Motor neuron (in vitro differentiated cells): ENCODE results near the gene NOS1AP. TPM values are rescaled to one million over a fixed set of nuclear protein-coding genes. Genes with fewer than 3 reads are reported as not detected.

Experiments
- ATAC-seq, 8 experiments: fragments of 200-7000 bp; cut with Tn5 transposase; replicated peaks in 6 of 8; 2 replicates each; pipeline ENCODE4 v1.8.0; 2021; ENCODE audit warnings: mild to moderate bottlenecking in 8 of 8, moderate library complexity in 8 of 8
- H3K27ac ChIP-seq, 2 donors: fragments of 250-450 bp; sonication (Bioruptor Pico); 2 replicates each; pipeline ENCODE4 v1.9.0; 2021; ENCODE audit warnings: antibody characterized with exemption in 2 of 2, mild to moderate bottlenecking in 2 of 2, moderate library complexity in 1 of 2
- H3K4me1 ChIP-seq, 2 donors: fragments of 250-450 bp; sonication (Bioruptor Pico); replicated peaks in 1 of 2; 2 replicates each; pipeline ENCODE4 v1.6.1; 2021; ENCODE audit warnings: antibody characterized with exemption in 2 of 2, mild to moderate bottlenecking in 2 of 2, moderate library complexity in 1 of 2
- H3K4me3 ChIP-seq, 5 donors: fragments of 250-450 bp; sonication (Bioruptor Pico); 2 replicates each; pipeline ENCODE4 v1.9.0; 2021; ENCODE audit warnings: antibody characterized with exemption in 5 of 5, mild to moderate bottlenecking in 5 of 5, moderate library complexity in 4 of 5
- WGBS, 10 experiments: fragments of 450-650 bp; shearing (Covaris generic); methylation state at CpG; one replicate each; pipeline ENCODE4 v1.0.0; 2022; 5-methylcytosine and 5-hydroxymethylcytosine counted together
- in situ Hi-C, 9 experiments: fragments of 400-800 bp; cut with MboI; loops; one replicate each; pipeline ENCODE4 v1.15.0; 2021; ENCODE audit warnings: low sequenced_read_pairs in 9 of 9, low pct_unique_long_range_greater_than_20kb in 2 of 9; ENCODE audit not compliant: unreplicated experiment in 9 of 9
- total RNA-seq, 8 experiments: library from RNA; unstranded; fragments of 300-600 nt; gene quantifications; 2 replicates each; pipeline versions ENCODE4 v1.2.3 to v1.2.4, GENCODE V29; 2022

NOS1AP gene
- total RNA-seq, 8 experiments from 2014 or later: 0.61 to 10.4 (median 6.5) TPM

GRCh38 chr1:162251102-162251501, 181.6 kb downstream of the NOS1AP start:
- in situ Hi-C loops: no loop called here
- Histone ChIP-seq H3K27ac (no peak overlapping the region), H3K4me1 (peaks cover 41 to 47% of the 10 kb centered on the region in 2 donors), H3K4me3 (no peak overlapping the region)
- WGBS, 10 experiments: 43 to 100% (median 92%) methylated on average over 1 to 2 of the region's 2 CpGs; no CpG with 5 or more reads in 3 of the 10 experiments
- no peak for ATAC-seq

- Histone ChIP-seq H3K4me3 (no peak overlapping the region), H3K27ac (no peak overlapping the region), H3K4me1 (peaks cover 49 to 55% of the 10 kb centered on the region in 2 donors)
- WGBS, 10 experiments: 50 to 100% (median 100%) methylated on average over 1 to 2 of the region's 2 CpGs; no CpG with 5 or more reads in 2 of the 10 experiments
- in situ Hi-C loops: no loop called here
- peak in 3 of 8 experiments; percentile 46 to 80 (median 53) for ATAC-seq
These were observed 182.7 kb downstream of the NOS1AP start for GRCh38 chr1:162252214-162252613.

GRCh38 chr1:162253790-162254189, 184.3 kb downstream of the NOS1AP start:
- no peak overlapping the region for H3K4me3 ChIP-seq
- ATAC-seq: no peak
- in situ Hi-C loops: no loop called here
- no peak overlapping the region for H3K27ac ChIP-seq
- H3K4me1 ChIP-seq: peaks cover 48 to 52% of the 10 kb centered on the region in 2 donors
- WGBS, 10 experiments: 38 to 100% (median 94%) methylated on average over 1 to 3 of the region's 3 CpGs; no CpG with 5 or more reads in 1 of the 10 experiments

- Histone ChIP-seq H3K4me1 (peaks cover 47 to 48% of the 10 kb centered on the region in 2 donors), H3K27ac (no peak overlapping the region), H3K4me3 (no peak overlapping the region)
- in situ Hi-C loops: no loop called here
- ATAC-seq: peak in 5 of 8 experiments; percentile 12 to 55 (median 48)
- WGBS, 10 experiments: 37 to 82% (median 59%) methylated on average over 2 to 4 of the region's 4 CpGs; no CpG with 5 or more reads in 1 of the 10 experiments
These were observed 186.8 kb downstream of the NOS1AP start for GRCh38 chr1:162256287-162256686.

- Histone ChIP-seq H3K4me1 (peaks cover 47 to 48% of the 10 kb centered on the region in 2 donors), H3K4me3 (no peak overlapping the region), H3K27ac (no peak overlapping the region)
- in situ Hi-C loops: no loop called here
- 87 to 95% (median 93%) methylated on average over 2 of the region's 2 CpGs; no CpG with 5 or more reads in 7 of the 10 experiments for WGBS, 10 experiments
- ATAC-seq: no peak
These were observed 188.9 kb downstream of the NOS1AP start for GRCh38 chr1:162258394-162258793.

GRCh38 chr1:162259894-162260455, 190.5 kb downstream of the NOS1AP start:
- Histone ChIP-seq H3K4me3 (no peak overlapping the region), H3K27ac (no peak overlapping the region), H3K4me1 (peaks cover 37 to 40% of the 10 kb centered on the region in 2 donors)
- WGBS, 10 experiments: 0 to 29% (median 0%) methylated on average over 1 of the region's 1 CpG; no CpG with 5 or more reads in 3 of the 10 experiments
- peak in 5 of 8 experiments; percentile 51 to 91 (median 81) for ATAC-seq
- in situ Hi-C loops: no loop called here

- 0 to 100% (median 68%) methylated on average over 1 of the region's 1 CpG; no CpG with 5 or more reads in 2 of the 10 experiments for WGBS, 10 experiments
- Histone ChIP-seq H3K4me1 (peaks cover 13 to 15% of the 10 kb centered on the region in 2 donors), H3K4me3 (no peak overlapping the region), H3K27ac (no peak overlapping the region)
- in situ Hi-C loops: no loop called here
- no peak for ATAC-seq
These were observed 194.6 kb downstream of the NOS1AP start for GRCh38 chr1:162264108-162264507.

GRCh38 chr1:162265983-162266382, 196.5 kb downstream of the NOS1AP start:
- Histone ChIP-seq H3K4me1 (no peaks in the 10 kb centered on the region), H3K4me3 (no peak overlapping the region), H3K27ac (no peak overlapping the region)
- no peak for ATAC-seq
- 30 to 100% (median 87%) methylated on average over 2 to 4 of the region's 4 CpGs; no CpG with 5 or more reads in 2 of the 10 experiments for WGBS, 10 experiments
- in situ Hi-C loops: no loop called here

GRCh38 chr1:162270016-162270770, 200.7 kb downstream of the NOS1AP start:
- no peak for ATAC-seq
- no peak overlapping the region for H3K27ac ChIP-seq
- WGBS, 10 experiments: 57 to 95% (median 93%) methylated on average over 2 to 6 of the region's 6 CpGs; no CpG with 5 or more reads in 1 of the 10 experiments
- H3K4me3 ChIP-seq: no peak overlapping the region
- peaks cover 7 to 10% of the 10 kb centered on the region in 2 donors for H3K4me1 ChIP-seq
- in situ Hi-C loops: no loop called here

- in situ Hi-C loops: no loop called here
- 50 to 100% (median 92%) methylated on average over 1 to 3 of the region's 3 CpGs; no CpG with 5 or more reads in 2 of the 10 experiments for WGBS, 10 experiments
- no peak overlapping the region for H3K4me3 ChIP-seq
- H3K4me1 ChIP-seq: peaks cover 7 to 10% of the 10 kb centered on the region in 2 donors
- peak overlapping the region; percentile 3 to 55 for H3K27ac ChIP-seq
- peak in 2 of 8 experiments; percentile 14 to 33 for ATAC-seq
These were observed 202.5 kb downstream of the NOS1AP start for GRCh38 chr1:162271972-162272371.

GRCh38 chr1:162272419-162272818, 202.9 kb downstream of the NOS1AP start:
- in situ Hi-C loops: no loop called here

GRCh38 chr1:162275622-162276175, 206.2 kb downstream of the NOS1AP start:
- ATAC-seq: no peak
- H3K4me3 ChIP-seq: no peak overlapping the region
- in situ Hi-C loops: no loop called here
- no peak overlapping the region for H3K27ac ChIP-seq
- H3K4me1 ChIP-seq: peaks cover 30% of the 10 kb centered on the region in 2 donors
- 50 to 100% (median 85%) methylated on average over 1 to 6 of the region's 6 CpGs for WGBS, 10 experiments

More at GRCh38 chr1:162272419-162272818, 202.9 kb downstream of the NOS1AP start:
- peak overlapping the region; percentile 3 to 55 for H3K27ac ChIP-seq
- peaks cover 7 to 10% of the 10 kb centered on the region in 2 donors for H3K4me1 ChIP-seq
- no peak overlapping the region for H3K4me3 ChIP-seq
- ATAC-seq: peak in 5 of 8 experiments; percentile 93 to 99 (median 97)
- WGBS, 10 experiments: 0 to 100% (median 81%) methylated on average over 1 to 5 of the region's 5 CpGs; no CpG with 5 or more reads in 3 of the 10 experiments

GRCh38 chr1:162276493-162276892, 207.0 kb downstream of the NOS1AP start:
- 0 to 100% (median 50%) methylated on average over 1 of the region's 1 CpG; no CpG with 5 or more reads in 1 of the 10 experiments for WGBS, 10 experiments

More at GRCh38 chr1:162276493-162276892, 207.0 kb downstream of the NOS1AP start:
- no peak overlapping the region for H3K4me3 ChIP-seq
- ATAC-seq: peak in 3 of 8 experiments; percentile 57 to 77 (median 71)
- in situ Hi-C loops: no loop called here
- peaks cover 30 to 35% of the 10 kb centered on the region in 2 donors for H3K4me1 ChIP-seq
- H3K27ac ChIP-seq: no peak overlapping the region
